ENCODE results near the gene COPZ2. TPM values are rescaled to one million over a fixed set of nuclear protein-coding genes. Genes with fewer than 3 reads are reported as not detected.
"Not testable (repeated sequence)": the region's sequence is repeated elsewhere in the genome, so short reads cannot be mapped to it uniquely, and the experiment has no call there.

The COPZ2 gene
- total and polyA plus RNA-seq, 2 donors: 5.5 to 16.3 TPM

DNA sequence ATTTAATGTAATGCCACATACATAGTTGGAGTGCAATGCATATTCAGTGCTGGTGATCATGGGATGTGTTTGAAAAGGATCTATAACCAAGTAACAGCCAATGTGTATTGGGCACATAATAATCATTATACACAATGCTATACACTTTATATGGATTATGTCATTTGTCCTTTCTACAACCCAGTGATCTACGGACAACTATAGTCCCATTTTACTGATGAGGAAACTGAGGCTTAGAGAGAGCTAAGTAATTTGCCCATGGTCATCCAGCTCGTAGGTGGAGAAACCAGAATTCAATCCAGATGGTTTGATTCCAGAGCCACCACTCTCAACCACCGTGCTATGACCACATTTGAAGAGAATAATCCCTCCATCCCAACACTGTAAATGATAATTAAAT, 27.4 kb downstream of the COPZ2 start:
- WGBS: 97% methylated on average over 3 of the region's 3 CpGs
- H3K27ac ChIP-seq (ENCODE audit: low read depth in 1 of 2, low read length in 1 of 2): no peak overlapping the region
- no peaks in the 10 kb centered on the region for H3K36me3 ChIP-seq (ENCODE audit: control insufficient read depth in 2 of 2, insufficient read depth in 2 of 2, low read length in 1 of 2)
- no peak overlapping the region for H3K4me3 ChIP-seq (ENCODE audit: low read length in 2 of 2)
- H3K9me3 ChIP-seq (ENCODE audit: control insufficient read depth in 2 of 2, insufficient read depth in 1 of 2, low read length in 1 of 2): no peaks in the 10 kb centered on the region
- H3K4me1 ChIP-seq (ENCODE audit: control insufficient read depth in 2 of 2, insufficient read depth in 2 of 2, low read length in 2 of 2): peaks cover 10 to 27% of the 10 kb centered on the region in 2 donors
- no peak for DNase-seq (ENCODE audit: low read depth in 6 of 9, low spot score in 9 of 9)
- H3K27me3 ChIP-seq (ENCODE audit: control insufficient read depth in 2 of 2, insufficient read depth in 1 of 2, low read length in 1 of 2): peaks cover 0 to 24% of the 10 kb centered on the region in 2 donors

DNA sequence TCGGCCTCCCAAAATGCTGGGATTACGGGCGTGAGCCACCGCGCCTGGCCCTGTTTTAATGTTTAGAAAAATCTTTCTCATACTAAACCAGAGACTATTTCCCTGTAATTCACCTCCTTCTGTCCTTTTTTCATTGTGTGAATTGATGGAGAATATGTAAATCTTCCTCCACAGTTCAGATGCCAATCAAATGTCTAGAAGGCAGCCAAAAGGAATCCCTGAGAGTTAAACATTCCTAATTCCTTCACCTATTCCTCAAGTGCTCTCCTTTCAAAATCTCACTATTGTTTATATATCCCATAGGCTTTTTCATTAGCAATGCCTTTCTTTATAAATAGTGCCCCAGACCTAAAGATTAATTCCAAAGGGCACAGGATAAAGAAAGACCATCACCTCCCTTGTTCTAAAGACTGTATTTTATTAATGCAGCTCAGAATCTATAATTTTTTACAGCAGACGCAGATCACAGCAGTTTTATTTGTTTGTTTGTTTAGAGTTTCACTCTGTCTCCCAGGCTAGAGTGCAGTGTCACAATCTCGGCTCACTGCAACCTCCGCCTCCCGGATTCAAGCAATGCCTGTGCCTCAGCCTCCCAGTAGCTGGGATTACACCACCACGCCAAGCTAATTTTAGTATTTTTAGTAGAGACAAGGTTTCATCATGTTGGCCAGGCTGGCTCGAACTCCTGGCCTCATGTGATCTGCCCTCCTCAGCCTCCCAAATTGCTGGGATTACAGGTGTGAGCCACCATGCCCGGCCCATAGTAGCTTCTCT, 30.5 kb downstream of the COPZ2 start:
- Histone ChIP-seq H3K27me3 (ENCODE audit: control insufficient read depth in 2 of 2, insufficient read depth in 1 of 2, low read length in 1 of 2) (peaks cover 0 to 5% of the 10 kb centered on the region in 2 donors), H3K4me3 (ENCODE audit: low read length in 2 of 2) (no peak overlapping the region), H3K4me1 (ENCODE audit: control insufficient read depth in 2 of 2, insufficient read depth in 2 of 2, low read length in 2 of 2) (peaks cover 12 to 27% of the 10 kb centered on the region in 2 donors), H3K36me3 (ENCODE audit: control insufficient read depth in 2 of 2, insufficient read depth in 2 of 2, low read length in 1 of 2) (no peaks in the 10 kb centered on the region), H3K9me3 (ENCODE audit: control insufficient read depth in 2 of 2, insufficient read depth in 1 of 2, low read length in 1 of 2) (no peaks in the 10 kb centered on the region), H3K27ac (ENCODE audit: low read depth in 1 of 2, low read length in 1 of 2) (no peak overlapping the region)
- no peak for DNase-seq (ENCODE audit: low read depth in 6 of 9, low spot score in 9 of 9)
- 97% methylated on average over 12 of the region's 12 CpGs for WGBS

DNA sequence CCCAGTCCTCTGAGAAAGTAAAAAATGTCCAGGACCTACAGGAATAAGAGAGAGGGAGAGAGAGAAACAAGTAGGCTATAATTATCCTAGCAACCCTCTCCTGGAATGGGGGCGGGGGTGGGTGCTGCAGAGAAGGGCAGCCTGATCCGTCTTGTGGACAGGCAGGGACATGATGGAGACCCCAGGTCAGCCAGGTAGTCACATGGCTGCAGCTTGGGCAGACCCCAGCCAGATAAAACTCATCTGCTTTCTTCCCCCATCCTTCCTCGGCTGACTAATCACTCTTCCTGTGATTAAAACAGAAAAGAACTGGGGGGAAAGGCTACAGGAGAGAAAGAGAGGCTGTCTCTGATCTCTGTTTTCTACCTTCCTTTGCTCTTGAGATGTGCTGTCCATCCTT, 32.6 kb downstream of the COPZ2 start:
- Histone ChIP-seq H3K27ac (ENCODE audit: low read depth in 1 of 2, low read length in 1 of 2) (no peak overlapping the region), H3K36me3 (ENCODE audit: control insufficient read depth in 2 of 2, insufficient read depth in 2 of 2, low read length in 1 of 2) (no peaks in the 10 kb centered on the region), H3K4me3 (ENCODE audit: low read length in 2 of 2) (no peak overlapping the region), H3K9me3 (ENCODE audit: control insufficient read depth in 2 of 2, insufficient read depth in 1 of 2, low read length in 1 of 2) (no peaks in the 10 kb centered on the region), H3K4me1 (ENCODE audit: control insufficient read depth in 2 of 2, insufficient read depth in 2 of 2, low read length in 2 of 2) (peaks cover 7 to 16% of the 10 kb centered on the region in 2 donors), H3K27me3 (ENCODE audit: control insufficient read depth in 2 of 2, insufficient read depth in 1 of 2, low read length in 1 of 2) (no peaks in the 10 kb centered on the region)
- 85% methylated on average over 3 of the region's 3 CpGs for WGBS
- DNase-seq (ENCODE audit: low read depth in 6 of 9, low spot score in 9 of 9): no peak

DNA sequence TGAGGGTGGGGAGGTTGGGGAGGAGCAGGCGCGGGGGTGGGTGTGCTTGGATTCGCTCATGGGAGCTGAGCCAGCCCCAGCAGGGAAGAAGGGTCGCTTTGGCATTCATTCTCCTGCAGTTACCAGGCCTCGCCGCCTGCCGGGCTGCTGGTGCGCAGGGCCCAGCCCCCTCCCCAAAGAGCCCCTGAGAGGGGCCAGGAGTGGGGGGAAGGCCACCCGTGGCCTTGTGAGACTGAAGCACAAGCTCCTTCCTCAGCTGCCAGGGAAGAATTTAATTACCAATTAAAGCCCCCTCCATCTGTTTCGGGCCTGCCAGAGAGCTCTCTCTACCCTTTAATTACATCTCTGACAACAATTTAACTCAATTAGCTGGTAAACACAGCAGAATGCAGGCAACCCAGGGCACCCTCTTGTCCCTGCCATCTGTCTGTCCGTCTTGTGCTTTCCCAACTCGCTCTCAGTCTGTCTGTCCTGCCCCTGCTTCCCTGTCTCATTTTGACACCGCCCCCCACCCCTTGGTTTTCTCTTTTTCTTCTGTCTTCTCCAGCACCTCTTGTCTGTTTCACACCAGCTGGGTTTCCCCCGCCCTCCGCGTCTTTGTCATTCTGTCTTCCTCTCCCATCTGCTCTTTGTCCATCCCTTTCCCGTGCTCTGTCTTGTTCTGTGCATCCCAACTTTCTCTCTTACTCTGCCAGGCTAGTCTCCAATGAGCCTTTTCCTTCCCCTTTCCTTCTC, 34.0 kb downstream of the COPZ2 start:
- DNase-seq (ENCODE audit: low read depth in 6 of 9, low spot score in 9 of 9): no peak
- 95% methylated on average over 17 of the region's 17 CpGs for WGBS
- Histone ChIP-seq H3K4me3 (ENCODE audit: low read length in 2 of 2) (no peak overlapping the region), H3K27me3 (ENCODE audit: control insufficient read depth in 2 of 2, insufficient read depth in 1 of 2, low read length in 1 of 2) (no peaks in the 10 kb centered on the region), H3K36me3 (ENCODE audit: control insufficient read depth in 2 of 2, insufficient read depth in 2 of 2, low read length in 1 of 2) (no peaks in the 10 kb centered on the region), H3K4me1 (ENCODE audit: control insufficient read depth in 2 of 2, insufficient read depth in 2 of 2, low read length in 2 of 2) (peaks cover 7 to 16% of the 10 kb centered on the region in 2 donors), H3K9me3 (ENCODE audit: control insufficient read depth in 2 of 2, insufficient read depth in 1 of 2, low read length in 1 of 2) (no peaks in the 10 kb centered on the region), H3K27ac (ENCODE audit: low read depth in 1 of 2, low read length in 1 of 2) (no peak overlapping the region)

DNA sequence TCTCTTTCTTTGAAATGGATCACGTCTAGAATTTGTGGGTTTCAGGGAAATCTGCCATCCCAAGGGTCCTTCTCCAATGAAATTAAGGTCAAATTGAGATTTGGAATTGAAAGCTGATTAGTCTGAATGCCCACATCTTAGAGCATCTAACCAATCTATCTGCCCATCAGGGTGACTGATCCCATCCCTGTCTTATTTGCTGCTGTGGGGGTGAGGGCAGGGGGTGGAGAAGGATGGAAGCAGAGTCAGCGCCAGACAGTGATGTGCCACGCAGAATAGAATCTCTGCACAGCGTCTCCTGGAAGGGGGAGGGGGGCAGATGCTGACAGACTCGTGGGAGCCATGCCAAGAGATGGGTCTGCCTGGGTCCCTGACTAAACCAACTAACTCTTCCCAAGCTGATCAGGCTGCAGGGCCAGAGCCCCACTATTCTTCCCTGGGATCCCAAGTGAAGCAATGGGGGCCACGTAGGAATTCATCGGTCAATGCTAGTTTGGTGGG, 34.6 kb downstream of the COPZ2 start:
- H3K4me3 ChIP-seq (ENCODE audit: low read length in 2 of 2): no peak overlapping the region
- no peaks in the 10 kb centered on the region for H3K36me3 ChIP-seq (ENCODE audit: control insufficient read depth in 2 of 2, insufficient read depth in 2 of 2, low read length in 1 of 2)
- DNase-seq (ENCODE audit: low read depth in 6 of 9, low spot score in 9 of 9): no peak
- H3K27me3 ChIP-seq (ENCODE audit: control insufficient read depth in 2 of 2, insufficient read depth in 1 of 2, low read length in 1 of 2): no peaks in the 10 kb centered on the region
- 81% methylated on average over 7 of the region's 7 CpGs for WGBS
- H3K27ac ChIP-seq (ENCODE audit: low read depth in 1 of 2, low read length in 1 of 2): no peak overlapping the region
- peaks cover 7 to 16% of the 10 kb centered on the region in 2 donors for H3K4me1 ChIP-seq (ENCODE audit: control insufficient read depth in 2 of 2, insufficient read depth in 2 of 2, low read length in 2 of 2)
- H3K9me3 ChIP-seq (ENCODE audit: control insufficient read depth in 2 of 2, insufficient read depth in 1 of 2, low read length in 1 of 2): no peaks in the 10 kb centered on the region

- Histone ChIP-seq H3K36me3 (ENCODE audit: control insufficient read depth in 2 of 2, insufficient read depth in 2 of 2, low read length in 1 of 2) (no peaks in the 10 kb centered on the region), H3K27ac (ENCODE audit: low read depth in 1 of 2, low read length in 1 of 2) (peak overlapping the region; percentile 10 to 18), H3K27me3 (ENCODE audit: control insufficient read depth in 2 of 2, insufficient read depth in 1 of 2, low read length in 1 of 2) (no peaks in the 10 kb centered on the region), H3K9me3 (ENCODE audit: control insufficient read depth in 2 of 2, insufficient read depth in 1 of 2, low read length in 1 of 2) (no peaks in the 10 kb centered on the region), H3K4me1 (ENCODE audit: control insufficient read depth in 2 of 2, insufficient read depth in 2 of 2, low read length in 2 of 2) (peaks cover 7 to 16% of the 10 kb centered on the region in 2 donors), H3K4me3 (ENCODE audit: low read length in 2 of 2) (no peak overlapping the region)
- WGBS: 38% methylated on average over 4 of the region's 4 CpGs
- DNase-seq (ENCODE audit: low read depth in 6 of 9, low spot score in 9 of 9): peak in 1 of 9 donors; percentile 44
Measured at GRCh38 chr17:48002266-48002915, 35.2 kb downstream of the COPZ2 start.

GRCh38 chr17:48001657-48002056, 35.9 kb downstream of the COPZ2 start:
- not testable (repeated sequence) for H3K36me3 ChIP-seq (ENCODE audit: control insufficient read depth in 2 of 2, insufficient read depth in 2 of 2, low read length in 1 of 2); DNase-seq (ENCODE audit: low read depth in 6 of 9, low spot score in 9 of 9); H3K27me3 ChIP-seq (ENCODE audit: control insufficient read depth in 2 of 2, insufficient read depth in 1 of 2, low read length in 1 of 2); H3K4me3 ChIP-seq (ENCODE audit: low read length in 2 of 2); H3K9me3 ChIP-seq (ENCODE audit: control insufficient read depth in 2 of 2, insufficient read depth in 1 of 2, low read length in 1 of 2); H3K27ac ChIP-seq (ENCODE audit: low read depth in 1 of 2, low read length in 1 of 2)
- over 99% methylated on average over 5 of the region's 5 CpGs for WGBS
- peaks cover 7 to 16% of the 10 kb centered on the region in 2 donors for H3K4me1 ChIP-seq (ENCODE audit: control insufficient read depth in 2 of 2, insufficient read depth in 2 of 2, low read length in 2 of 2)

- no peak overlapping the region for H3K4me3 ChIP-seq (ENCODE audit: low read length in 2 of 2)
- no peaks in the 10 kb centered on the region for H3K9me3 ChIP-seq (ENCODE audit: control insufficient read depth in 2 of 2, insufficient read depth in 1 of 2, low read length in 1 of 2)
- no peak overlapping the region for H3K27ac ChIP-seq (ENCODE audit: low read depth in 1 of 2, low read length in 1 of 2)
- 94% methylated on average over 1 of the region's 1 CpG for WGBS
- peaks cover 7 to 16% of the 10 kb centered on the region in 2 donors for H3K4me1 ChIP-seq (ENCODE audit: control insufficient read depth in 2 of 2, insufficient read depth in 2 of 2, low read length in 2 of 2)
- no peak for DNase-seq (ENCODE audit: low read depth in 6 of 9, low spot score in 9 of 9)
- no peaks in the 10 kb centered on the region for H3K36me3 ChIP-seq (ENCODE audit: control insufficient read depth in 2 of 2, insufficient read depth in 2 of 2, low read length in 1 of 2)
- no peaks in the 10 kb centered on the region for H3K27me3 ChIP-seq (ENCODE audit: control insufficient read depth in 2 of 2, insufficient read depth in 1 of 2, low read length in 1 of 2)
Measured at GRCh38 chr17:48001197-48001596, 36.4 kb downstream of the COPZ2 start.

DNA sequence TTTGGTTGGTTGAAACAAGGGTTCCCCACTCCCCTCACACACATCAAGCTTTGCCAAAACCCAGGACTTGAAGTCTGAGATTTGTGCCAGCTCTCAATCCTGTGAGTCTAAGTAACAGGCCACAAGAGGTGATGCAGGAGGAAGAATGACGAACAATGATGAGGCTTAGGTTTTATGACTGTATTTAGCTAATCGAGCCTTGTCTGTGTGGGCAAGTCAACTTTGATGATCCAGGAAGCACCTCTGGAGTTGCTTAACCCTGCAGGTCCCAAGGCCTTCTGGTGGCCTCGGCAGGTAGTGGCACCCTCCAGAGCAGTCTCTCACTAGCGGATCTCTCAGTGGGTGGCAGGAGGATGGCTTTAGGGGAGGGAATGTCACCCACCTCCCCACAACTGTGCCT, 38.0 kb downstream of the COPZ2 start:
- 62% methylated on average over 4 of the region's 4 CpGs for WGBS
- Histone ChIP-seq H3K27me3 (ENCODE audit: control insufficient read depth in 2 of 2, insufficient read depth in 1 of 2, low read length in 1 of 2) (no peaks in the 10 kb centered on the region), H3K27ac (ENCODE audit: low read depth in 1 of 2, low read length in 1 of 2) (no peak overlapping the region), H3K4me1 (ENCODE audit: control insufficient read depth in 2 of 2, insufficient read depth in 2 of 2, low read length in 2 of 2) (peaks cover 7 to 16% of the 10 kb centered on the region in 2 donors), H3K9me3 (ENCODE audit: control insufficient read depth in 2 of 2, insufficient read depth in 1 of 2, low read length in 1 of 2) (no peaks in the 10 kb centered on the region), H3K36me3 (ENCODE audit: control insufficient read depth in 2 of 2, insufficient read depth in 2 of 2, low read length in 1 of 2) (no peaks in the 10 kb centered on the region), H3K4me3 (ENCODE audit: low read length in 2 of 2) (no peak overlapping the region)
- no peak for DNase-seq (ENCODE audit: low read depth in 6 of 9, low spot score in 9 of 9)
